HepG2 (cell line): ENCODE measurements around the gene SFXN5. TPM values are rescaled to one million over a fixed set of nuclear protein-coding genes. Genes with fewer than 3 reads are reported as not detected.
A peak's percentile ranks its signal among the peaks of the same experiment; 100 is the strongest.

Experiments used
- CEBPG ChIP-seq: IDR thresholded peaks from 2 replicates; pipeline ENCODE4 v1.6.1; 2016
- E2F1 ChIP-seq: sonication (generic); formaldehyde crosslinking; IDR thresholded peaks from 2 replicates; pipeline ENCODE4 v1.5.0; 2020; ENCODE audit warnings: missing genetic modification reagents
- FLYWCH1 ChIP-seq: sonication (generic); formaldehyde crosslinking; IDR thresholded peaks from 2 replicates; pipeline ENCODE4 v1.8.1; 2023; ENCODE audit warnings: mild to moderate bottlenecking, missing genetic modification reagents
- KDM4B ChIP-seq: sonication (generic); formaldehyde crosslinking; IDR thresholded peaks from 2 replicates; pipeline ENCODE4 v1.4.0; 2020; ENCODE audit warnings: missing genetic modification reagents
- POLR2G ChIP-seq: fragments of 200-400 bp; formaldehyde crosslinking; IDR thresholded peaks from 2 replicates; pipeline ENCODE4 v1.6.1; 2018; ENCODE audit warnings: mild to moderate bottlenecking, low read depth, low read length, moderate library complexity
- SNAPC4 ChIP-seq: sonication (generic); formaldehyde crosslinking; IDR thresholded peaks from 2 replicates; pipeline ENCODE4 v1.4.0; 2020; ENCODE audit warnings: mild to moderate bottlenecking, missing genetic modification reagents
- ZBTB39 ChIP-seq: sonication (generic); formaldehyde crosslinking; IDR thresholded peaks from 2 replicates; pipeline ENCODE4 v1.5.0; 2020; ENCODE audit warnings: missing genetic modification reagents
- ZNF253 ChIP-seq: sonication (generic); formaldehyde crosslinking; IDR thresholded peaks from 2 replicates; pipeline ENCODE4 v1.8.0; 2022; ENCODE audit warnings: mild to moderate bottlenecking, missing genetic modification reagents, borderline replicate concordance
- ZNF292 ChIP-seq: sonication (generic); formaldehyde crosslinking; IDR thresholded peaks from 2 replicates; pipeline ENCODE4 v1.8.1; 2022; ENCODE audit warnings: mild to moderate bottlenecking, low read depth, missing genetic modification reagents, borderline replicate concordance
- ZNF30 ChIP-seq: sonication (generic); formaldehyde crosslinking; IDR thresholded peaks from 2 replicates; pipeline ENCODE4 v1.5.0; 2020; ENCODE audit warnings: mild to moderate bottlenecking, missing genetic modification reagents
- ZNF431 ChIP-seq: sonication (generic); formaldehyde crosslinking; IDR thresholded peaks from 2 replicates; pipeline ENCODE4 v1.9.0; 2022; ENCODE audit warnings: missing genetic modification reagents, low read depth, mild to moderate bottlenecking, borderline replicate concordance
- ZNF552 ChIP-seq: sonication (generic); formaldehyde crosslinking; IDR thresholded peaks from 2 replicates; pipeline ENCODE4 v1.9.0; 2022; ENCODE audit warnings: missing genetic modification reagents, mild to moderate bottlenecking, borderline replicate concordance
- ZNF776 ChIP-seq: sonication (generic); formaldehyde crosslinking; IDR thresholded peaks from 2 replicates; pipeline ENCODE4 v1.4.0; 2020; ENCODE audit warnings: mild to moderate bottlenecking, missing genetic modification reagents
- ZNF780A ChIP-seq: sonication (generic); formaldehyde crosslinking; IDR thresholded peaks from 2 replicates; pipeline ENCODE4 v1.8.0; 2022; ENCODE audit warnings: mild to moderate bottlenecking, missing genetic modification reagents, moderate library complexity
- ZSCAN5A ChIP-seq: sonication (generic); formaldehyde crosslinking; IDR thresholded peaks from 2 replicates; pipeline ENCODE4 v1.8.0; 2022; ENCODE audit warnings: mild to moderate bottlenecking, missing genetic modification reagents, borderline replicate concordance
- polyA plus RNA-seq, 8 experiments: library from polyadenylated mRNA; depleted of rRNA in 3 of 8; stranded (reverse) in 7 of 8; unstranded in 1 of 8; fragments of >200 nt; fragmentation: Illumina TruSeq in 4 of 8; extraction: Trizol in 4 of 8; gene quantifications; 2 replicates each; pipeline versions ENCODE4 v1.2.1 to v1.2.3, GENCODE V29; 2011 to 2016; ENCODE audit warnings: low read depth in 4 of 8, missing spikeins in 1 of 8, mixed read lengths in 1 of 8; ENCODE audit not compliant: insufficient read depth in 1 of 8
- total RNA-seq, 5 experiments: library from RNA; depleted of rRNA; stranded (reverse); fragments of >200 nt; fragmentation: Illumina TruSeq; extraction: Trizol; gene quantifications; 2 replicates each; pipeline ENCODE4 v1.2.3, GENCODE V29; 2016; ENCODE audit warnings: low read depth in 1 of 5

The SFXN5 gene
- total and polyA plus RNA-seq, 2 of the 13 experiments (the other 11 are each of a cell fraction or from before 2014, with no cell fraction given): 34.9 to 37.4 TPM

- TF ChIP-seq ZBTB39 (CRISPR knock-in tag) (0 out of 2 replicates have a peak, but pooled peaks have one; percentile 31), CEBPG (CRISPR knock-in tag) (no peak), ZNF30 (CRISPR knock-in tag) (peak; percentile 56; the same call in 1 of the 2 replicates), SNAPC4 (CRISPR knock-in tag) (0 out of 2 replicates have a peak, but pooled peaks have one; percentile 33), ZNF780A (CRISPR knock-in tag) (no peak), ZSCAN5A (no peak), ZNF253 (CRISPR knock-in tag) (no peak), FLYWCH1 (CRISPR knock-in tag) (no peak), ZNF552 (CRISPR knock-in tag) (no peak), E2F1 (CRISPR knock-in tag) (peak; percentile 53), ZNF776 (CRISPR knock-in tag) (peak; percentile 92), KDM4B (peak; percentile 75; the same call in 1 of the 2 replicates), ZNF292 (CRISPR knock-in tag) (no peak), ZNF431 (CRISPR knock-in tag) (peak; percentile 60; the same call in 1 of the 2 replicates), POLR2G (peak; percentile 39; the same call in 1 of the 2 replicates)
Measured at GRCh38 chr2:72915907-72916742, 155.4 kb downstream of the SFXN5 start (continued).
